GM19397 (cell line): ENCODE measurements around the gene SLX4IP.
A peak's percentile ranks its signal among the peaks of the same experiment; 100 is the strongest.

Source experiments
- ATAC-seq: cut with Tn5 transposase; IDR thresholded peaks from one replicate; pipeline ENCODE4 v1.9.1; 2021; ENCODE audit warnings: mild to moderate bottlenecking, moderate library complexity; ENCODE audit not compliant: unreplicated experiment

SLX4IP gene

DNA sequence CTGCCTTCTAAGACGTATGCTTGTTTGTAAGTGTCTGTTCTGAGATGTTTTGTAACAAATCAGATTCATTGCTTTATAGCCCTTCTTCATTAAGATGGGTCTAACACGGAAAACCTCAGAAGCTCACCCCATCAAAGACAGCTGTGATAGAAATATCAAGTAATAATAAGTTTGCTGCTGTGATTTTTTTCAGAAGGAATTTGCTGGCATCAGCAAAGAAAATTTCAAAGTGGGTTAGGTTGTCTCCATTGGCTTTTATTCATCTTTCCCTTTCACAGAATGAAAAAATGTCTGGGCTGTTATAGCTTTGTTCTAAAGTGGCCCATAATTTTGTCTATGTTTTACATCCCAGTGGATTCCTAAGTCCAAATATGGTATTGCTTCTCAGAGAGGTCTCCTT, 81.4 kb downstream of the SLX4IP start:
- no peak for ATAC-seq

GRCh38 chr20:10519361-10520046, 84.4 kb downstream of the SLX4IP start:
- ATAC-seq, result peak; percentile 61

DNA sequence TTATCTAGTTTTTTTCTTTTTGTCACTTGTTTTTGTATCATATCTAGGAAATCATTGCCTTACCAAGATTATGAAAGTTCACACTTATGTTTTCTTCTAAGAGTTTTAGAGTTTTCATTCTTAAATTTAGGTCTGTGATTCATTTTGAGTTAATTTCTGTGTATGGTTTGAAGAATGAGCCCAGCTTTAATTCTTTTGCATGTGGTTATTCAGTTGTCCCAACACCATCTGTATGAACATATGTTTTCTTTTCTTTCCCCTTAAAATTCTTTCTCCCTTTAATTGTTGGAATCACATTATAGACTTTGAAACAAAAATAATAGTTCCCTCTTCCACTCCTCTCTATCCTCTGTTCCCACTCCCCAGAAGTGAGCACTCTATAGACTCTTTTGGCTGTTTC, 85.4 kb downstream of the SLX4IP start:
- no peak for ATAC-seq

DNA sequence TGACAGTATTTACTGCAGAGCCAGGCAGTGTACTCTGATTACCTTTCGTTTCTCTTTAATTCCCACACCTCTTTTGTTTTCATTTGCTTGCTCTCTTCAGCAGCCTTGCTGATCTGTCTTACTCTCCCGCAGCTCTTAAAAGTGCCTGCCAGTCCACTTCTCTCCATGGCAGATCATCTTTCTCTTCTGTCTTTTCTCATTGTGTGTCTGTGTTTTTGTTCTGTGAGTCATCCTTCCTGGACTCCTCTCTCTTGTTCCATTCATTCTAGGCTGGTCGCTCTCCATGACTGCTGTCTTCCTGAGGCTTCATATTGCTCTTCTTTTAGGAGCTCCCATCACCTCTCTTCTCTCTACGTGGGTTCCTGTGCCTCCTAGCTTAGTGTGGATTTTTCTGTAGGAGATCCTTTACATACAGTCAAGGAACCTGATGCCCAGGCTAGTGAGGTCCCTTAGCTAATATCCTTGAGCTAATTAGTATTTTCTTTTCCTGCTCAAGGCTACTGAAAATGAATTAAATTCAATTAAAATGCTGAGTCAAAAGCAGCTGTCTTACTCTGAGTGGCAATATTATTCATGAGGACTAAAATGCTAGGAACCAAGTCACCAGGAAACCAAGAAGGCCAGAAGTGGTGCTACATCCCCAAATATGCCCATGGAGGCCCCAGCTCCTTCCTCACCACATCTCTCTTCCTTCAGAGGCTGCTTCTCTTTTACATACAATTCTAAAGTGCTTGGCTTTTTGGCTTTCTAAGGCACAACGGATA, 86.1 kb downstream of the SLX4IP start:
- ATAC-seq, result no peak

DNA sequence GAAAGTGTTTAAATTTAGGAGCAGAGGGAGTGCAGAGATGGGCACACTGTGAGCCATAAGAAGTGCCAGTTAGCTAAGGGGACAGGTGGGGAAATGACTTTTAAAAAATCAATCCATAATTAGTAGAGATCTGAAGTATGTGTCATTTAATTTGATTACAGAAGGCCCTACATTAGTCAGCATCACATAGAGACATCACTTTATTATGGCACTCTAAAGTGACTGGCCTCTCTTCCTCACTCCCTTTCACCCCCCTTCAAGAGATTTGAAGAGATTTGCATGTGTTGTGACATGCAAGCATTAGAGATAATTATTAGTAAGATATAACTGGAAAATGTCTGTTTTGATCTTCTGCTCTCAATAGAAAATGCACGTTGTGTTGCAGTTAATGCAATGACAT, 86.7 kb downstream of the SLX4IP start:
- ATAC-seq, result no peak

- no peak for ATAC-seq
Observed at GRCh38 chr20:10522328-10522727, 87.2 kb downstream of the SLX4IP start.

DNA sequence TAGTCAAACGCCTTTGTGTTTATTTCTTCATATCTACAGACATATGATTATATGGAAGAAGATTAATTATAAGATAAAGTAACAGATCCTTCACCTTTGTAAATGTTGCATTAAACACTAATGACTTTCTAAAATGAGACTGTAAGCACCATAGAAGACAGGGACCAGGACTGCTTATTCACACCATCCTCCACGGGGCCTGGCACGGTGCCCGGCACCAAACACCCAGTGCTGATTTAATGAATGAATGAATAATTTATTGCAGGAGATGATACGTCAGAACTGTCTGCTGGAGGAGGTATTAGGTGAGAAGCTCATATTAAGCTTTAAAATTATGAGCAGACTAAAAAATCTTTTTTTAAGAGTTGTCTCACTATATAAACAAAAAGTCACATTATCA, 88.3 kb downstream of the SLX4IP start:
- ATAC-seq, result no peak

- ATAC-seq, result no peak
Observed at GRCh38 chr20:10524034-10524476, 89.0 kb downstream of the SLX4IP start.

DNA sequence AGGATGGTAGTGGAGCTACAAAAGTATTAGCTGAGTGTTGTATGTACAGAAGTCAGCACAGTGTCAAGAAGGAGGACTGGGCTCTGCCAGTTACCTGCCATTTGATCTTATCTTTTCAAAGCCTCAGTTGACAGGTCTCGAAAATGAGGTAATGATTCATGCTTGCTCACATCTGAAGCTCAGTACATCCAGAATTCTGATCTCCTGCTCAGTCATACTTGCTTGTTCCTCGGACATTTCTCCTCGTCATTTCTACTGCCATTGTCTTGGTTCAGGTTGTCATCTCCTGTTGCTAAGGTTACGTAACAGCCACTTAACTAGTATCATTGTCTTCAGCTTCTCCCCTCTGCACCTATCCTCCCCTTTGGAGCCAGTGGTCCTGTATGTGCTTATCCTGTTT, 89.5 kb downstream of the SLX4IP start:
- no peak for ATAC-seq

- no peak for ATAC-seq
Observed at GRCh38 chr20:10527781-10528180, 92.7 kb downstream of the SLX4IP start.

DNA sequence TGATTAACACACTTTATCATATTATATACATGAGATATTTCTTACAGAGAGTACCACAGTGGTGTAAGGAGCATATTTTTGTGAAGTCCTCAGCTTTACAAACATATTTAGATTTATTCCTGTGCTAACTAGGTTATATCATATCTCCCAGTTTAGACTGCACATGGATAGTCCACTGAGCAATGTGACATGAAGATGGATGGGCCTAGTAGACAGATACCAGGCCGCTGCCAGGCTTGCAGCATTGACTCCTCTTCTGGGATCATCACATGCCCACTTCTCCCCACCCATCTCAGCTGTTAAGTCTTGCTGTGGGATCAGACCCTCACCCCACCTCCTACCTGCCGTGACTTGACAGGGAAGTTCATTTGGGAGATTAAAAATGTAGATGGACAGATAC, 95.8 kb downstream of the SLX4IP start:
- no peak for ATAC-seq

DNA sequence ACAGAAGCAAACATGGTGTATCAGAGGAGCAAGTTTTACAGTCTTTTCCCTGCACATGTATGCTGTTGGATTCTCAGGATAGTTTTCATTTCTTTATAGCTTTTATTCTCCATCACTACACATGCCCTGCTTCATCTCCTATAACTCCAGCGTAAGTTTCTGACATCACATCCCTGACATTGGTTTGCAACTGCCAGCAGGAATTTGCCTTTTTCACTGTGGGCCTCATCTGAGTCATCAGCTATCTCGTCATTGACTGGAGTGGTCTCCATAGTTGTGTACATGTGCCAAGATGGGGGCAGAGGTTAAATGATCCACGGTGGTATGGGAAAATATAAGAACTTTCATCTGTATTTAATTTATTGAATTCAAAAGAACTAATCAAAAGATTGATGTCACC, 96.7 kb downstream of the SLX4IP start:
- no peak for ATAC-seq

DNA sequence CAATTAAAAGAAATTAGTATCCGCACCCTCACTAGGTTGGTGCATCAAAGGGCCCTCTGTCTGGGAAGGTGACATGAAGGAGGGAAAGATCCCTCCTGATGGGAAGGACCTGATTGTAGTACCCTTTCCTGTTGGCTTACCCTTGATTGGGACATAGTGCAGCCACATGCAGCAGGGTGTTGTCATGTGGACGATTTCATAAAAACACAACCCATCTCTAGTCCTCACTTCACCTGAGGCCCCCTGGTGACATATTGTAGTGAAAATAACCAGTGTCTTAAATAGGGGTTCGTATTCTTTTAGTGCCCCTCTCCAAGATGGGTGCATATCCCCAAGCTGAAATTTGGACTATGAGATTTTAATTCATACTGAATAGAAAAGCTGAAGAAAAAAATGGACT, 97.3 kb downstream of the SLX4IP start:
- ATAC-seq, result no peak

- no peak for ATAC-seq
Observed at GRCh38 chr20:10536531-10536930, 101.4 kb downstream of the SLX4IP start.

- no peak for ATAC-seq
Observed at GRCh38 chr20:10537850-10538480, 102.9 kb downstream of the SLX4IP start.

- no peak for ATAC-seq
Observed at GRCh38 chr20:10538768-10539167, 103.7 kb downstream of the SLX4IP start.

DNA sequence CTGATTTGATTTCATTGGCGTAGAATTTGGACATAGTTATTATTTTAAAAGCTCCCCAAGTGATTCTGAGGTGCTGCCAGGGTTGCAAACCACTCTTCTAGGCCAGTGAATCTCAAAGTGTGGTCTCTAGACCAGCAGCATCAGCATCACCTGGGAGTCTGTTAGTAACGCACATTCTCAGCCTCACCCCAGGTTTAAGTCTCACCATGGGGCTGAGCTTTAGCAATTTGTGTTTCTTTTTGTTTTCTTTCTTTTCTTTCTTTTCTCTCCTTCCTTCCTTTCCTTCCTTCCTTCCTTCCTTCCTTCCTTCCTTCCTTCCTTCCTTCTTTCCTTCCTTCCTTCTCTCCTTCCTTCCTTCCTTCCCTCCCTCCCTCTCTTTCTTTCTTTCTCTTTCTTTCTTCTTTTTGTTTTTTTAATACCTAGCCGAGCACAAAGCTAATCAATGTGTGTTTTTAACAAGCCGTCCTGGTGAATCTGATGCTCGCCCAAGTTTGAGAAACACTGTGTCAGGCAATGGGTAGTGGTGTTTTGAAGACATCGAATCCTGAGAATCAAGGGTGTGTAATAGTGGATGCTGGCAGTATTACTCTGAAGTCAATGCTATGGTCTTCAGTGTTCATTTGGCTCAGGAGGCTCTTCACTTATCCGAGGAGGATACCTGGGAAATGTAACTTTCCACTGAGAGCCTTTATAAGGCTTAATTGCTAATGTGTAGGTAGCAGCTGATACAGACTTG, 104.9 kb downstream of the SLX4IP start:
- no peak for ATAC-seq

DNA sequence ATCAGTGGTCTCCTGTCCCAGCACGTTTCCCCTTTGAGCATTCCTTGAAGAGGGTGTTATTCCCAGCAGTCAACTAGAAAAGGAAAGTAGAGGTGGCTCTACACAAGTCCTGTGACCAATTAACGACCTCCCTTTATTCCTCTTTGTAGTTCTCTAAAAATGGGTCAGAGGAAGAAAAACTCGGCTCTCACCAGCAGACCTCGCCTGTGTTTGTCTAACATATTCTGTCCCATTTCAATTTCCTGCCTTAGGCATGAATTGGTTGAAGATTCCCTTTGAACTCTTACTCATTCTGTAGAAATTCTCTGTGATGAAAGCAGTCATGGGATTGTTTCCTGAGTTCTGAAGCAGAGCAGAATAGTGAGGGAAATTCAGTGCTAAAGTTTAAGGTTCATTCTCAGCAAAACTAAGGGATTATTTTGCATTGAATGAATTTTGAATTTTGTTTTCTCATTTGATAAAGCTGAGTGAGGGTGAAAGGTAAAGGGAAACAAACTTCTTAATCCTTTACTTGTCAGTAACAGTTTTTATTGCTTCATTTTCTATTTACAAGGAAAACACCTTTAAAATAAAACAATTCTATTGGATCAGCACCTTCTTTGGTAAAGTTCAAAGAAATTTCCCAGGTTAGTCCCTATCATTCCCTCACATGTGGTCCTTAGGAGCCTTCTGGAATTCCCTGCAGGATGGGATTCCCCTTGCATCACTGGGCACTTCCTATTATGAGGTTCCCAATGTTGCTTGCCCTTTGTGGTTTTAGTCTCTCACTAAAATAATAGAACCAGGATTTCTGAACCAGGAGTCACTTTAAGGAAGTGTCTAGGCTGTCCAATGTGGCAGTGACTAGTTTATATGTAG, 105.8 kb downstream of the SLX4IP start:
- ATAC-seq, result no peak

GRCh38 chr20:10541668-10542411, 106.7 kb downstream of the SLX4IP start:
- ATAC-seq, result no peak

GRCh38 chr20:10542442-10542841, 107.3 kb downstream of the SLX4IP start:
- no peak for ATAC-seq
